Epithelial cell of esophagus (primary cell): ENCODE measurements around the gene JUP.

Source experiments
- DNase-seq: peaks from one replicate; pipeline ENCODE4 v3.0.0; 2010; ENCODE audit warnings: low read depth
- H3K4me3 ChIP-seq: 2 replicates; pipeline ENCODE4 v1.5.1; 2011; ENCODE audit warnings: mild to moderate bottlenecking, low read length, control low read depth
- TF ChIP-seq, protein P1 (sequence below): IDR thresholded peaks from 2 replicates; pipeline ENCODE4 v1.5.1; 2011; ENCODE audit warnings: low read depth, mild to moderate bottlenecking, low read length, control low read depth, inconsistent platforms; ENCODE audit not compliant: insufficient read depth; ENCODE audit errors: missing control alignments

The JUP gene

DNA sequence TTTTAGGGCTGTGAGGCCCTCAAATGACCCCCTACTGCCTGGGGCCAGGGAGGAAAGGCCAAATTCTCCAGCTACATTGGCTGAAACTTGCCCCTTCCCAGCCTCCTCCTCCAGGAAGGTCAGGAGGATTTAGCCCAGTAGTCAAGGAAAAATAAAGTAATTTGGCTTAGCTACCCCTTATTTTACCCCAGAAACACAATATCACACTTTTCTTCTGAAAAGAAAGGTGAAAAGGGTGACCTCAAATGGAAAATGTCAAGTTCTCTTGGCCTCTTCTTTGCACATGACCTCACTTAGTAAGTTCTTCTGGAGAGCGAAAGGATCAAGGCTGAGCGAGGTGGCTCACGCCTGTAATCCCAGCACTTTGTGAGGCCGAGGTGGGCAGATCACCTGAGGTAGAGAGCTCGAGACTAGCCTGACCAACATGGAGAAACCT is 8.0 kb upstream of the JUP start:
- no peak overlapping the region for H3K4me3 ChIP-seq
- TF ChIP-seq, protein P1, sequence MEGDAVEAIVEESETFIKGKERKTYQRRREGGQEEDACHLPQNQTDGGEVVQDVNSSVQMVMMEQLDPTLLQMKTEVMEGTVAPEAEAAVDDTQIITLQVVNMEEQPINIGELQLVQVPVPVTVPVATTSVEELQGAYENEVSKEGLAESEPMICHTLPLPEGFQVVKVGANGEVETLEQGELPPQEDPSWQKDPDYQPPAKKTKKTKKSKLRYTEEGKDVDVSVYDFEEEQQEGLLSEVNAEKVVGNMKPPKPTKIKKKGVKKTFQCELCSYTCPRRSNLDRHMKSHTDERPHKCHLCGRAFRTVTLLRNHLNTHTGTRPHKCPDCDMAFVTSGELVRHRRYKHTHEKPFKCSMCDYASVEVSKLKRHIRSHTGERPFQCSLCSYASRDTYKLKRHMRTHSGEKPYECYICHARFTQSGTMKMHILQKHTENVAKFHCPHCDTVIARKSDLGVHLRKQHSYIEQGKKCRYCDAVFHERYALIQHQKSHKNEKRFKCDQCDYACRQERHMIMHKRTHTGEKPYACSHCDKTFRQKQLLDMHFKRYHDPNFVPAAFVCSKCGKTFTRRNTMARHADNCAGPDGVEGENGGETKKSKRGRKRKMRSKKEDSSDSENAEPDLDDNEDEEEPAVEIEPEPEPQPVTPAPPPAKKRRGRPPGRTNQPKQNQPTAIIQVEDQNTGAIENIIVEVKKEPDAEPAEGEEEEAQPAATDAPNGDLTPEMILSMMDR, result no peak
- DNase-seq, result no peak

- H3K4me3 ChIP-seq, result peak overlapping the region; percentile 37
- TF ChIP-seq, protein P1, result no peak
- no peak for DNase-seq
Measured at GRCh38 chr17:41793784-41794539, 7.5 kb upstream of the JUP start.

GRCh38 chr17:41792845-41793783 is 6.6 kb upstream of the JUP start:
- DNase-seq, result peak; percentile 98
- peak overlapping the region; percentile 37 for H3K4me3 ChIP-seq
- TF ChIP-seq, protein P1, result no peak

GRCh38 chr17:41787021-41787418 is 509 bp upstream of the JUP start:
- peak overlapping the region; percentile 44 for H3K4me3 ChIP-seq
- no peak for DNase-seq
- TF ChIP-seq, protein P1, result no peak

GRCh38 chr17:41785859-41786226 is 668 bp downstream of the JUP start:
- TF ChIP-seq, protein P1, result peak; percentile 31
- peak overlapping the region; percentile 98 for H3K4me3 ChIP-seq
- DNase-seq, result peak; percentile 91

DNA sequence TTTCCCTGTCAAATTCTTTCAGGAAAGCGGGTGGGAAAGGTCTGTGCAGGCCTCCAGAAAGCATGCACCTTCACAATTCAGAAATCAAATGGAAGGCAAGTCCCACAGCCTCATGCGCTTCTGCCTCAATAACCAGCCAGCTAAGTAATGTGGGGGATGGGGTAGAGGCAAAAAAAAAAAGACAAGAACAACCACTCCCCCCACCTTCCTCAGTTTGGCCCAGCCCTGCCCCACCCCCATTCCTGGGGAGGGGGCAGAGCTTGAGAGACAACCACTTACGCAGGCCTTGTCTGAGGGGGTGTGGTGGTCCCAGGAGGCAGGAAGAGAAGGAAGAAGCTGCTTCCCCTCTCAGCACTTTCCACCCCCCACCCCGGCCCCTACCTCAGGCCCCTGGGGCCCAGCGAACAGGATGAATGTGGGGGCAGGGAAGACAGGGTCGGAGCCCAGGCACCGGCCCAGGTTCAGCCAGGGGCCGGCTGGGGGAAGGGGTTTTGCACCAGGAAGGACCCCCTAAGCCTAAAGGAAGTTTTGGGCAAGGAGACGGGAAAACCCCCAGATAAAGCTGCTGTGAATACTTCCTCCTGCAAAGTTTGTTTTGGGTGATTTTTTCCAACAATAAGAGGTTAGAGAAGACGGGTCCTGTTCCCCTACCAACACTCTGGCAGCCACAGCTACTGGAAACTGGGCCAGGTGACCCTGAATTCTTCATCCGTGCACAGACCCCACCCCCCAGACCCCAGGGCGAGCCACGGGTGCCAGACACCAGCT is 1.2 kb downstream of the JUP start:
- TF ChIP-seq, protein P1, result no peak
- H3K4me3 ChIP-seq, result peak overlapping the region; percentile 98
- DNase-seq, result peak; percentile 69
